SKM-1 treated with dmso at 0.1 percent for 144 hours (cell line): ENCODE measurements around the gene ASTN2.
A peak's percentile ranks its signal among the peaks of the same experiment; 100 is the strongest.

ENCODE experiments used
- DNase-seq: peaks from one replicate; lab custom pipeline; 2025; ENCODE audit not compliant: unreplicated experiment; lab: John Stamatoyannopoulos, UW

ASTN2 gene, protein sequence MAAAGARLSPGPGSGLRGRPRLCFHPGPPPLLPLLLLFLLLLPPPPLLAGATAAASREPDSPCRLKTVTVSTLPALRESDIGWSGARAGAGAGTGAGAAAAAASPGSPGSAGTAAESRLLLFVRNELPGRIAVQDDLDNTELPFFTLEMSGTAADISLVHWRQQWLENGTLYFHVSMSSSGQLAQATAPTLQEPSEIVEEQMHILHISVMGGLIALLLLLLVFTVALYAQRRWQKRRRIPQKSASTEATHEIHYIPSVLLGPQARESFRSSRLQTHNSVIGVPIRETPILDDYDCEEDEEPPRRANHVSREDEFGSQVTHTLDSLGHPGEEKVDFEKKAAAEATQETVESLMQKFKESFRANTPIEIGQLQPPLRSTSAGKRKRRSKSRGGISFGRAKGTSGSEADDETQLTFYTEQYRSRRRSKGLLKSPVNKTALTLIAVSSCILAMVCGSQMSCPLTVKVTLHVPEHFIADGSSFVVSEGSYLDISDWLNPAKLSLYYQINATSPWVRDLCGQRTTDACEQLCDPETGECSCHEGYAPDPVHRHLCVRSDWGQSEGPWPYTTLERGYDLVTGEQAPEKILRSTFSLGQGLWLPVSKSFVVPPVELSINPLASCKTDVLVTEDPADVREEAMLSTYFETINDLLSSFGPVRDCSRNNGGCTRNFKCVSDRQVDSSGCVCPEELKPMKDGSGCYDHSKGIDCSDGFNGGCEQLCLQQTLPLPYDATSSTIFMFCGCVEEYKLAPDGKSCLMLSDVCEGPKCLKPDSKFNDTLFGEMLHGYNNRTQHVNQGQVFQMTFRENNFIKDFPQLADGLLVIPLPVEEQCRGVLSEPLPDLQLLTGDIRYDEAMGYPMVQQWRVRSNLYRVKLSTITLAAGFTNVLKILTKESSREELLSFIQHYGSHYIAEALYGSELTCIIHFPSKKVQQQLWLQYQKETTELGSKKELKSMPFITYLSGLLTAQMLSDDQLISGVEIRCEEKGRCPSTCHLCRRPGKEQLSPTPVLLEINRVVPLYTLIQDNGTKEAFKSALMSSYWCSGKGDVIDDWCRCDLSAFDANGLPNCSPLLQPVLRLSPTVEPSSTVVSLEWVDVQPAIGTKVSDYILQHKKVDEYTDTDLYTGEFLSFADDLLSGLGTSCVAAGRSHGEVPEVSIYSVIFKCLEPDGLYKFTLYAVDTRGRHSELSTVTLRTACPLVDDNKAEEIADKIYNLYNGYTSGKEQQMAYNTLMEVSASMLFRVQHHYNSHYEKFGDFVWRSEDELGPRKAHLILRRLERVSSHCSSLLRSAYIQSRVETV (N-terminal part only)

DNA sequence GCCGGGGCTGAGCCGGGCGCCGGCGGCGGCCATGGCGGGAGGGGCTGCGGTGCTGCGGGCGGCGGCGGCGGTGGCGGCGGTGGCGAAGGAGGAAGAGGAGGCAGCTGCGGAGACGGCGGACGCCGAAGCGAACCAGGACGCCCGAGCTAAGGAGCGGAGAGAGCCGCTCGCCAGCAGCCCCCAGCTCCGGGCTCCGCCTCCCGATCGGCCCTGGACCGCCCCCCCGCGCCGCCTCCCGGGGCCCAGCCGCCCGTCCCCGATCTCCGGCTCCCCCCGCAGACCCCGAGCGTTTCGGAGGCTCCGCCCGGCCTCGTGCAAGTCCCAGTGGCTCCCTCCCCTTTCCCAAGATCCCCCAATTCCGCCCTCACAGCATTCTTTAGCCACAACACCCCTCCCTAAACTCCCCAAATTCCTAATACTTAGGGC, at the start of gene ASTN2:
TSS of gene ASTN2 (minus strand) at position 152 of the 426 bp plus-strand sequence. CDS start at position 33, 119 bp downstream.
- DNase-seq, result peak; percentile 19

DNA sequence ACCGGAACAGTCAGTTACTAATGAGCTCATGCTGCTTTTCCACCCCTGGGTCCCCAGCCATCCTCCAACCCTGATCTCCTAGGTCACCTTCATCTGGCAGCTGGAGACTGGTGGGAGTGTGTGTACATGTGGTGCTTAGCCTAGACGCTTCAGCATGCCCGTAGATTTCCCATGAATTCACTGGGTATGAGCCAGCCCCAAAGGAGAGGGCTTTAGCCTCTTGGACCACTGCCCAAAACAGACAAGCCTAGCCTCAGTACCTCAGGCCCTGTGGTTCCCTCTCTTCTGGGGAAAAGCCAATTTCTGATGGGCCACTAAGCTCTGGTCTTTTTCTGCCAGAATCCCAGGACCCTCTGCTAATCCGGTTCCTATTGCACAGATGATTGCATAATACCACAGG, 48.0 kb upstream of the ASTN2 start:
- DNase-seq, result no peak

DNA sequence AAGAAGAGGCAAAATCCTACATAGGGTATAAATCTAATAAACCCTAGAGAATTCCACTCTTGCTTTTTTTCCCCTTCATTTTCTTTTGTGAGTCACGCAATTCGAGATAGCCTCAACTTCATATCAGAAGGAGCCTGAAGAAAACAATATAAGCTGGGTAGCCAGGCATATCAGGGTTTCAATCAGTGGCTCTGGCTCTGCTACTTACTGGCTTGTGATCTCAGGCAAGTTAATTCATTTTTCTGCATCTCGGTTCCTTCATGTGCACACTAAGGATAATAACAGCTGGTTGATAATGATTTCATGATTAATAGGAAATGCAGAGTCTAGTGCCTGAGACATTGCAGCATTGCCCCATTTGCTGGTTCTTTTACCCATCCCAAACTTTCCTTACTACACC, 46.5 kb upstream of the ASTN2 start:
- DNase-seq, result no peak

DNA sequence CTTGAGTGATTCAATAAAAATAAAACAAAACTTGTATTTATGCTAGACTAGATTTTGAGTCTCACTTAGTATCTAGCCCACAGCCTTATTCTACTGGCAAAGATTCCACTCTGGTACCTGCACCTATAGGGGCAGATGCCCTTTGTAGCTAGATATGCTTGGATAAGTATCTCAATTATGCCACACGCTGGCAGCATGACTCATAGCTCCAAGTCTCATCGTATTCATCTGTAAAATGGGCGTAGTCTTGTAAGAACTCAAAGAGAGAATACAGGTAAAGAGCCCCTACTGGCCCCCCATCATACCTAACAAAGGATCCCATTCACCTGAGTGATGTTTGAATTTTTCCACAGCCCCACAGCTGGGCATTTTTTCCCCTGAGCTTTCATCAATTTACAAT, 45.9 kb upstream of the ASTN2 start:
- no peak for DNase-seq

DNA sequence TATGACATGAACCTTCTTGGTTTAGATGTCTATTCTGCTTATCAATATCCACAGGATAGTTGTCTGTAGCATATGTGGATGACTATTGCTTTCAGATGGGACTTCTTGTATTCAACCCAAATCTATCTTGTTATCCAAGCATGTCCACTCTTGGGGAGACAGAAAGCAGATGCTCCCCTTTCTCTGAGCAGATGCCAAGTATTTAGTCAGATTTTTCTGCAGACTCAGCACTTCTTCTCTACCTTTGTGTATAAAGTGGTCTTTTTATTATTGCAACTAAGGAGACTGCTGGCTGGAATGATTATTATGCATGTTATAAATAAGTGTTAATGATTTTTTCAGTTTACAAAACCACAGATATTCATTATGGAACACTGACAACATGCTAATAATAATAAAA, 45.1 kb upstream of the ASTN2 start:
- no peak for DNase-seq

DNA sequence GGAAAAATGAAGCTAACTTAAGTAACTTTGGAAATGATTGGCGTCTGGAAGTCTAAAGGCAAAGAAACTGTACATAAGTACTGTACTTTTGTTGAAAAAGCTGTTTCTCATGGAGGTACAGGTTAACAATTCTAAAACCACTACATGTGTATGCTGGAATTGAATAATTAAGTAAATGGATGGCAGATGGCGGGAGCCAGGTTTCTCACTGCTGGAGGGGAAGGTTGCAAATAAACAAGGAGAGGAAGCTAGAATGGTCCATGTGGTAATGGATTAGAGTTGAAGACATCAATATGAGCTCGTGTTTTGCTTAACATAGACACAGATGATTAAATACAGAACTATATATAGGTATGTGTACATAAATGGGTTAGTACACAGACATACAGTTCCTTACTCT, 43.2 kb upstream of the ASTN2 start:
- no peak for DNase-seq

DNA sequence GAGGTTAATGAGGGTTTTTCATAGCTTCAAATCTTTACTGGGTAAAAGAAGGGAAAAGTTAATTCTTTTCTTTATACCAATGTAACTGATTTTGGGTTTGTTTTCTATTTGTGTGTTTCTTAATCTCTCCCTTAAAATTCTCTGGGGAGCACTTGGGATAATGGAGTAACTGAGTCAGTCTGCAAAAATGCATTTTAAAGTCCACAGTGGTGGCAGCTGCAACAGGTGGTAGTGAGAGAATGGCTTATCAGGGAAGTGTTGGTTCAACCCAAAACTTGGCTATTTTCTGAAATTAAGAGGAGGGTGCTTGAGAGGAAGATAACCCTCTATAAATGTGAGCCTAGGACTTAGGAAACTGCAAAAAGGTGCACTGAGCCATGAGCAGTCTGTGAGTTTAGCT, 39.9 kb upstream of the ASTN2 start:
- DNase-seq, result no peak

DNA sequence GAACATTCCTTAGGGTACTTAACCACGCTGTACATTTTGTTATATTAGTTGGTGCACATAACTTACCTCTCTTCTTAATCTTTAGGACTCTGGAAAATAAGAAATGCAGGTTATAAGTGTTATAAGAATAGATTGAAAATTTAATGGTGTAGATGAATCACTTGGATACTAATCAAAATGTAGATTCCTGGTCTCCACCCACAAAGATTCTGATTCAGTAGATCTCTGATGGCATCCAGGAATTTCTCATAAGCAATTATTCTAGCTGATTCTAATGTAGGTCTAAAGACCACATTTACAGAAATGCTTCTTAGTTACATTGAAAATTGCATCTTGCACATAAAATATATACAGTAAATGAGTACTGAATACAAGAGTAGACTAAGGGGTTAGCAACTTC, 38.9 kb upstream of the ASTN2 start:
- DNase-seq, result no peak

DNA sequence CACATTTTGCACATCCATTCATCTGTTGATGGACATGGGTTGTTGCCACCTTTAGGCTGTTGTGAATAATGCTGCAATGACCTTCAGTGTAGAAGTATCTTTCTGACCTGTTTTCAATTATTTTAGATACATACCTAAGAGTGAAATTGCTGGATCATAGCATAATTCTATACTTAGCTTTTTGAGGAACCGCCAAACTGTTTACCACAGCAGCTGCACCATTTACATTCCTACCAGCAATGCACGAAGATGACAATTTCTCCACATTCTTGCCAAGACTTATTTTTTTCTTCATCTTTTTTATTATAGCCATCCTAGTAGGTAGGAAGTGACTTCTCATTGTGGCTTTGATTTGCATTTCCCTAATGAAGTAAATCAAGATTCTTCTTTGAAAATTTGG, 36.5 kb upstream of the ASTN2 start:
- no peak for DNase-seq

DNA sequence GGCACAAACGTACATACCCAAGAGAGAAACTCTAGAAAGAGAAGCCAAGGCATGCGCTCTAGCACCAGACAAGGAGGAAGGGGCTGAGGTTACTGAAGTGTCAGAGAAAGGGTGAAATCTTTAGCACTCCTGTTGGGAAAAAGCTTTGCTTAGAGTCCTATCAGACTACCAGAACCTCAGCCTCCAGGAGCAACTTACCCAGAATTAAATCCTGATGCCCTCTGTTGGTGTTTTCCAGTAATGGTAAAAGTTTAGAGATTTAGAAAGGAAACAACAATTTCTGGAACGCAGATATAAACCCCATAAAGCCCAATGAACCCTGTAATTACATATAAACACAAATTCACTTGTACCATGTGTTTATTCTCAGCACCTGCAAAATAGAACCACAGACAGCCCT, 33.2 kb upstream of the ASTN2 start:
- no peak for DNase-seq

DNA sequence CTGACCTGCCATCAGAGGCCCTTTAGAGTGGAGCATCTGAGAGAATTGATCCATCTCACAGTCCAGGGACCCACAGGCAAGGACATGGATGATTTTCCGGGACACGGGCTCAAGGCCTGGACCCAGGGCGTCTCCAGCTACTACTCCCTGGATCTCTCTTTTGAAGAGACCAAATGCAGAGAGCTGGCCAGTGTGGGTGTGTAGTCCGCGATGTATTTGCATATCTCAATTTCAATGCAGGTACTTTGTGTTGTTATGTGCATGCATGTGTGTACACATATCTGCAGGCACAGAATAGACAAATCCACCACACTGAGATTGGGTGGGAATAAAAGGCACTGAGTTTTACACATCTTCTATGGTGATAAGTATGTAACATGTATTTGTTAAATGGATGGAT, 30.8 kb upstream of the ASTN2 start:
- no peak for DNase-seq

DNA sequence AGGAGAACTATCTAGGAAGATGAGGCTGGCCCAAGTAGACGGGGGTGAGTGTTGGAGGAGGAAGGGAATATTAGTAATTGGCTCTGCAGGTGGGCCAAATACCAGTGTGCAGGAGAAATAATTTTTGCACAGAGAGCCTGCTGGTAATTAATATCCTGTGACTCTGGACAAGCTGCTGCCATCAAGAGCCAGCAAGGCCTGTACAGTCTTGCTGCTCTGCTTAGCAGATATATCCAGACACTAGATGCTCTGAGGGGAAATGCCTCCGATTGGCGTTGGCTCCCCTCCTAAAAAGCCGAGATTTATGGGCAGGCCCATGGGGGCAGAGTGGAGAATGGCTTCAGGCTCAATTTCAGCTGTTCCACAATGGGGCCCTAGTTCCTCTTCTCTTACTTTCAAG, 29.6 kb upstream of the ASTN2 start:
- no peak for DNase-seq

DNA sequence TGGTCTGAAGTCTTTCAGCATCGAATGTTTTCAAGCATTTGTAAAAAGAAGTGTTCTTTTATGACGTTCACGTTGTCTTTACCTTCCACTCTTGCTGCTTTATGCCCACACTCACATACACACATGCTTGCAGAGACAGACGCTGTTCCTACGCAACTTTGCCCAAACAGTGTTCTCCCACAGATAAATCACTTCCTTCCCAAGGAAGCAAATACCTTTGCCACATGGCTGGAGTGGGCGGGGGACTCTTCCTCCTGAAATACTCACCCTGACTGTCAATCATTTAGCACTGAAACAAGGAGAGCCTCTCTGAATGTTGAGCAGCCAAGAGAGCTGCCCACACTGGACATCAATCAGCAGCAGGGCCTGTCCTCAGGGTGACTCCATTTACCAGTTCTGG, 22.4 kb upstream of the ASTN2 start:
- DNase-seq, result no peak

DNA sequence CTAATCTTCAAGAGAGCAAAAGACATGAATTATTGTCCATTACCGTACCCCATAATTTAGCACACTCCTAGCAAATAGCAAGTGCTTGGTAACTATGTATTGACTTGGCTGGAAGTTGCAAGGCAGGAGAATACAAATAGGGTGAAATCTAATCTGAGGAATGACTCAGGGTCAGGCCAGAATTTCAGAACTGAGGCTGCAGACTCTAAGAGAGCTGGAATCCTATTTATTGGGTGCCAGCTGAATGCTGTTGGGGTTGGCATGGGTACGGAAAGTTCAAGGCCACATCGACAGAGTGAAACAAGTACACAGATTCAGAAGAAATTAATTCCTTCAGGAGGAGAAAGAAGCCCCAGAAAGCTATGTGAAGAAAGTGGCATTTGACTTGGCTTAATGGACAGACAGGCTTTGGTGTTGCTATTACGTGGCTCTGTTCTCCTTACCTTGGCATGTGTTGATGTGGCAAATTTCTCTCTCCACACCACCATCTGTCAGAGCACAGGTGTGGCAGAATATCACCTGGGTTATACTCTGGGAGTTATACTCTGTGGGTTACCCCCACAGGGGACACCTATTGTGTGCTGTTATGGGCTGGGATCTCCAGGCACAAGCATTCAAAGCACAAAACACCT, 20.9 kb upstream of the ASTN2 start:
- no peak for DNase-seq

DNA sequence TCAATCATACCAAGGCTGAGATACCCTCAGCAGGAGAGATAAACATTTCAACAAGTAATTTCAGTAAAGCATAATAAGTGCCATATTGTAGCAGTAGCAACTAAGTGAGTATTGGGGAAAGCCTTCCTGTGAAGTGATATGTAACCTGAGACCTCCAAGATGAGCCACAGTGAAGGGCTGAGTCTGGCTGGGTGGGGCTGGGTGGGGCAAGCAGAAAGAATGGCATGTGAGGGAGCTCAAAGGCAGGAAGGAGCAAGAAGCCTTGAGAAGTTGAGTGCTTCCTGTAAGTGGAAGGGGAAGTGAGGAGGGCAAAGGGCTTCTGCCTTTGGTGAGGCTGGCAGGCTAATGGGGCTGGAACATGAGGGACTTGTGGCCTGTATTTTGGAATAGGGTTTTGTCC, 19.7 kb upstream of the ASTN2 start:
- no peak for DNase-seq

DNA sequence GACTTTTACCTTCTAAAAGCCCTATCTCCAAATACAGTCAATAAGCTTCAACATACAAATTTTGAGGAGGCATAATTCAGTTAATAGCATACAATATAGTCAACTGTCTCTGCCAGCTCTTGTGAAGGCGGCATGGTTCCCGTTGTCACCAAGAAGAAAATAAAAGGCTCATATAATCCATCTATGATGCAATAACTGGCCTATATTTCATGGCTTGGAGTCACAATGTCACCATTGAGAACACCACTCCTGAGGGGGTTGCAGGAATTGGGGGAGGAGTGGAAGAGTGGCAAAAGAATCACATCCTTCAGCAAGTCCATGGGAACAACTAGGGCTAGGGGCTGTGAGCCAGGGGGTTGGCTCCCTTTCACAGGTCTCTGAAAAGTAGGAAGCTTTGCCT, 16.0 kb upstream of the ASTN2 start:
- no peak for DNase-seq

DNA sequence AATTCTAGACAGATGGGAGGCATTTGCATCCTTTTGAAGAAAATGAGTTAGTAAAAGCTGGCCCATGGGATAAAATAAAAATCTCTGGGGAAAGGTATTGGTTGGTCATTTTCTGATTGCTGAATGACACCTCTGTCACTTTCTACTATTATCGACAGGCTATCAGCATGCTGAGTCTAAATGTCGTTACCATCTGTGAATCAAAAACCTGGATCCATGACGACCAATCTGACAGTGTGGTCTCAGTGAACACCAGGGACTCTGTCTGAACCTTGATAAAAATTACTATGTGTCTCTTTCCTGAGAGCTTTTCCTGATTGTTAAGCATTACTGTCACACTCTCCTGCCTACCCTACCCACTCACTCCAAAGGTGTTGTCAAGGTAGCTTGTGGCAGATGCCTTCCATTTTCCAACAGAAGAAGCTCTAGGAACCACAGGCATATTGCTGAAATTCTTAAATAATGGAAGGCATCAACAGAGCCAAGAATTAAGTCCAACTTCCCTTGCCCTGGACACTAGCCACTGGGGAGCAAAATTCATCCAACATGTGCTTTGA, 12.6 kb upstream of the ASTN2 start:
- DNase-seq, result no peak

DNA sequence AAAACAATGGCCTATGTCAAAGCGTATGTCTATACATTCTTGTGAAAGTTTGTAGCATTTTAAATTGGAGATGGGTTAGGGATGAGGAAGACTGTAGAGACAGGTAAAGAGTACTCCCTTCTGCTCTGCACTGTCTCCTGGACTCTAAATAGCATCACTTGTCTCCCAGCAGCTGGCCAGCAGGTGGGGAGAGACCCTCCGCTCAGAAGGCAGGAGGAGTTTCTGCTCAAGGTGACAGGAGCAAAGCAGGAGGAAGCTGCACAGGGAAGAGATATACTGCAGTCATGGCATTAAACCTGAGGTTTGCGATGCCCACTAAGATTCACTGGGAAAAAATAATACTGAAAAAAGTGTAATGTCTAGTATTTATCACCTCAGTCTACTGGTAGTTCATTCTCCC, 10.7 kb upstream of the ASTN2 start:
- no peak for DNase-seq

DNA sequence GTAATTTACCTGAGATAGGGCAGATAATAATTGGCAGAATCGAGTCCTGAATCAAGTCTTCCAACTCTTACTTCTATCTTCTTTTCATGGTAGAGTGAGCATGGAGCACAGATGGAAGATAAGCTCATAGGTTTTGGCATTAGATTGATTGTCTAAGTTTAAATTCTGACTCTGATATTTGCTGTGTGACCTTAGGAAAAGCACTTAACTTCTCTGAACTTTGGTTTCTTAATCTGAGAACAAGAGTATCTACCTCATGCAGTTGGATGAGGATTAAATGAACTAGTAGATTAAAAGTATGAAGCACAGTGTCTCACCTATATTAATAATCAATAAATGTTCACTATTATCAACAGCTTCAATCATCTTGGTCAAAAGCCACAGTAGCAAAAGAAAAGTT, 9.4 kb upstream of the ASTN2 start:
- DNase-seq, result no peak

DNA sequence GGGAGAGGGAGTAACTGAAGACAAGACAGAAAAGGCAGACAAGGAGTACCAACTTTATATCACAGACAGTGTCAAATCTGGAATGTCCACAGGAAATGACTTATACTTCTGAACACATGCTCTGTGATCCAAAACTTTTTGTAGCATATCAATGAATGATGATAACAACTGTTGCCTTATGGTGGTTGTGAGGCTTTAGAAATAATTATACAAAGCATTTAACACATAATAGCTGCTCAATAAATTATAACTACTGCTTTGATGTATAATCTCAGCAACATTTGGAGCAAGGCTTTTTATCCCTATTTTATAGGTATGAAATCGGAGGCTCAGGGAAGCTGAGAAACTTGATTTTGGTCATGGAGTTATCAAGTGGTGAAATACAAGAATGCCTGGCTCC, 3.3 kb upstream of the ASTN2 start:
- DNase-seq, result no peak

DNA sequence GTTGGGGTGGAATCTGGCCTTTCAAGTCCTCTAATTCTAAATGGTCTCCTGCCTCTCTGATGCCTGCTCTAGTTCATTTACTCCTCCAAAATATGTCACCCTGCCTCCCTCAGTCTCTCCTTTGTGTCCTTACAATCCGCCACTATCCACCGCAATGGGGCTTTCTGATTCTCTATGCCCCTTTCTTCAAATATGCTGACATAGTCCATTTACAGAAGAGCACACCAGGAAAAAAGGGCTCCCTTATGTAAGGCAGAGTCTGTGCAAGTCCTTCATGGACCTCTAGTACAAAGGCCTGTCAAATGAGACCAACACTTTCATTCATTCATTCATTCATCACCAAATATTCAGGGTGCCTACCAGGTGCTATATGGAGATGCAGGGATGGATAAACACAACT, 2.0 kb upstream of the ASTN2 start:
- no peak for DNase-seq
